Uterus (tissue), 4 donors: ENCODE results near the gene TICRR. TPM values are rescaled to one million over a fixed set of nuclear protein-coding genes. Genes with fewer than 3 reads are reported as not detected.

Experiments
- DNase-seq, 2 donors: peaks; one replicate each; pipeline ENCODE4 v3.0.0-alpha.2; 2019 to 2020
- H3K27ac ChIP-seq, 2 donors: fragments of 200-600 bp; sonication (generic); 1 replicate in 1 of 2; 2 replicates in 1 of 2; pipeline ENCODE4 v1.5.1; 2016 to 2018
- H3K27me3 ChIP-seq, 2 donors: fragments of 200-600 bp; sonication (generic); one replicate each; pipeline ENCODE4 v1.5.1; 2018 to 2019; ENCODE audit warnings: control low read depth in 1 of 2
- H3K36me3 ChIP-seq, 2 donors: fragments of 200-600 bp; sonication (generic); one replicate each; pipeline ENCODE4 v1.5.1; 2019; ENCODE audit warnings: control low read depth in 1 of 2
- H3K4me1 ChIP-seq, 2 donors: fragments of 200-600 bp; sonication (generic); one replicate each; pipeline ENCODE4 v1.5.1; 2018 to 2019; ENCODE audit warnings: control low read depth in 1 of 2
- H3K4me3 ChIP-seq, 2 donors: fragments of 200-600 bp; sonication (generic); 1 replicate in 1 of 2; 2 replicates in 1 of 2; pipeline ENCODE4 v1.5.1; 2018 to 2019; ENCODE audit warnings: mild to moderate bottlenecking in 1 of 2
- H3K9me3 ChIP-seq, 2 donors: fragments of 200-600 bp; sonication (generic); one replicate each; pipeline ENCODE4 v1.5.1; 2019; ENCODE audit warnings: control low read depth in 1 of 2
- POLR2A ChIP-seq, 2 donors: fragments of 450-650 bp; IDR thresholded peaks; one replicate each; pipeline ENCODE4 v1.6.1; 2016; ENCODE audit warnings: antibody characterized with exemption in 2 of 2, mild to moderate bottlenecking in 1 of 2, moderate library complexity in 1 of 2
- intact Hi-C: fragments of 100-400 bp; cut with DNase I; formaldehyde crosslinking; loops from one replicate; pipeline ENCODE4 v1.15.1; 2023; ENCODE audit warnings: low total_unique reads
- total RNA-seq, 4 donors: library from RNA; depleted of rRNA in 3 of 4; stranded (reverse); fragments of >200 nt in 3 of 4; gene quantifications; one replicate each; pipeline versions ENCODE4 v1.1.0 to v1.2.4, GENCODE V29; 2014 to 2023
- TF ChIP-seq, protein P1 (sequence below), 4 experiments: fragments of 200-600 bp in 2 of 4; fragments of 450-650 bp in 2 of 4; sonication (generic) in 2 of 4; IDR thresholded peaks; one replicate each; pipeline ENCODE4 v1.5.1; 2016 to 2019; ENCODE audit warnings: antibody characterized with exemption in 4 of 4, mild to moderate bottlenecking in 2 of 4, moderate library complexity in 1 of 4
- donor health status: DM: yes; HTN: yes; CAD: no.

Gene TICRR
- total RNA-seq, 4 donors from 2014 or later = under 0.01 to 3.7 TPM; not detected in 2

DNA sequence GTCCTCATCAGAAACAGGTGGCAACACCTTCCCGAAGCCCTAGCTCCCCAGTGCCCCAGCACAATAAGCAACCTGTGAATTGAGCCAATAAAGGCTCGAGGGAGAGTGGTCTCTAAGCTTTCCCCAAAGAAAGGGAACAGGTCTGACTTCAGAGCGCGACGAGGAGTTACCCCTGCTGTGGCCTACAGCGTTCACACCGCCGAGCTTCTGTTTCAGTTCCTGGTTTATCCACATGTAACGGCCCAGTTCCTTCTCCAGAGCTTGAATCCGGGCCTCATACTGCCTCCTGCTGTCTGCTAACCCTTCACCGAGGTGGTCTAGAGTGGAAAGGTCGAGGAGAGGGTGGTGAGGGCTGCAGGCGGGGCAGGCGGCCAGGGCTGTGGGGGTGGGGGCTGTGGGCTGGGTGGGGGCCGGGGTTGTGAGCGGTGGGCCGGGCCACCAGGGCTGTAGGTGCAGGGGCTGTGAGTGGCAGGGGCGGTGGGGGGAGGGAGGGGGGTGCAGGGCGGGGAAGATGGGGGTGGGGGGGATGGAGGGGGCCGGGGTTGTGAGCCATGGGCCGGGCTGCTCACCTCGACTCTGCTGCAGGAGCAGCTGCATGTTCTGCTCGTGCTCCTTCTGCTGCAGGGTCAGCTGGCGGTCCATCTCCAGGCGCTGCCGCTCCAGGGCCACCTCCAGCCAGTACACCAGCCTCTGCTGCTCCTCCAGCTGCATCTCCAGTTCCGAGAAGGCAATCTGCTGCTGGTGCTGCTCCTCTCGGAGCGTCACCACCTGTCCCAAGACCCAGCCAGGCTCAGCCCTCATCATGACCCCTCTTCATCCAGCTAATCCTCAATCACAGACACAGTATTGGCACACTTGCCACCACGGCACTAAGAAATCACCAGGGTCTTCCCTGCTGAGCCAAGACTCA is 53.8 kb downstream of the TICRR start:
- intact Hi-C loops = no loop called here
- TF ChIP-seq, protein P1, sequence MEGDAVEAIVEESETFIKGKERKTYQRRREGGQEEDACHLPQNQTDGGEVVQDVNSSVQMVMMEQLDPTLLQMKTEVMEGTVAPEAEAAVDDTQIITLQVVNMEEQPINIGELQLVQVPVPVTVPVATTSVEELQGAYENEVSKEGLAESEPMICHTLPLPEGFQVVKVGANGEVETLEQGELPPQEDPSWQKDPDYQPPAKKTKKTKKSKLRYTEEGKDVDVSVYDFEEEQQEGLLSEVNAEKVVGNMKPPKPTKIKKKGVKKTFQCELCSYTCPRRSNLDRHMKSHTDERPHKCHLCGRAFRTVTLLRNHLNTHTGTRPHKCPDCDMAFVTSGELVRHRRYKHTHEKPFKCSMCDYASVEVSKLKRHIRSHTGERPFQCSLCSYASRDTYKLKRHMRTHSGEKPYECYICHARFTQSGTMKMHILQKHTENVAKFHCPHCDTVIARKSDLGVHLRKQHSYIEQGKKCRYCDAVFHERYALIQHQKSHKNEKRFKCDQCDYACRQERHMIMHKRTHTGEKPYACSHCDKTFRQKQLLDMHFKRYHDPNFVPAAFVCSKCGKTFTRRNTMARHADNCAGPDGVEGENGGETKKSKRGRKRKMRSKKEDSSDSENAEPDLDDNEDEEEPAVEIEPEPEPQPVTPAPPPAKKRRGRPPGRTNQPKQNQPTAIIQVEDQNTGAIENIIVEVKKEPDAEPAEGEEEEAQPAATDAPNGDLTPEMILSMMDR (IDR thresholded peaks at IDR 0.05) = no peak
- TF ChIP-seq POLR2A (IDR thresholded peaks at IDR 0.05) = no peak
- H3K36me3 ChIP-seq = no peaks in the 10 kb centered on the region
- H3K9me3 ChIP-seq = no peaks in the 10 kb centered on the region
- H3K4me3 ChIP-seq = no peak overlapping the region
- no peak overlapping the region for H3K27ac ChIP-seq
- H3K27me3 ChIP-seq = no peaks in the 10 kb centered on the region
- no peaks in the 10 kb centered on the region for H3K4me1 ChIP-seq
- DNase-seq = no peak

DNA sequence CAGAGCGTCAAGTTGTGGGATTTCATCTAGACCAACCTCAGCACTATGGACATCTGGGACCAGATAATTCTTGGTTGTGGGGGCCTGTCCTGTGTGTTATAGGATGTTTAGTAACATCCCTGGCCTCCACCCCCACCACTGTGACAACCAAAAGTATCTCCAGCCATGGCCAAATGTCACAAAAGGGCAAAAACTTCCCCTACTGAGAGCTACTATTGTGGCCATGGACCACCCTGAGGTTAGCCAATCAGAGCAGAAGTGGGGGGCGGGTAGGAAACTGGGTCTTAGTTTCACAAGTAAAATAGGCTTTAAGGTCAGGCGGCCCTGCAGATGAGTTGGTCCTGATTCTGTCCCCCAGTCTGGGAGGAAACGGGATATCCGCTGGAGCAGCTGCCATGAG is 54.6 kb downstream of the TICRR start:
- H3K4me3 ChIP-seq = no peak overlapping the region
- no peak for DNase-seq
- H3K9me3 ChIP-seq = no peaks in the 10 kb centered on the region
- no peaks in the 10 kb centered on the region for H3K4me1 ChIP-seq
- no peaks in the 10 kb centered on the region for H3K36me3 ChIP-seq
- no peaks in the 10 kb centered on the region for H3K27me3 ChIP-seq
- intact Hi-C loops = no loop called here
- H3K27ac ChIP-seq = no peak overlapping the region
- no peak for TF ChIP-seq POLR2A (IDR thresholded peaks at IDR 0.05)
- TF ChIP-seq, protein P1 (IDR thresholded peaks at IDR 0.05) = no peak

DNA sequence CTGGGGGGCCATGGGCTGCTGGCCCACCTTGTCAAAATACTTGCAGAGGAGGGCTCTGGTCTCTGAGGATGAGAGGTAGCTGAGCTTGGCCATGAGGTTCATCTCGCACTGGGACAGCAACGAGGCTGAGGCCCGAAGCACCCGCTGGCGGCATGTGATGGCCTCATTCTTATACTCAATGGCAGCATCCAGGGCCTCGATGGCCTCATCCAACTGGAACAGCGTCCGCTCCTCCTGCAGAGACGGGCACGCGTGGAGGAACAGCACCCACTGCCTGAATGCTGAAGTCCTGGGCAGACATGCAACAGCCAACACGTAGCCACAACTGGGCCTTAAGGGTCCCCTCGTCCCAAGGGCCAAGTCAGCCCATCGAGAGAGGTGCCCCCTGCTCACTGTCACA is 55.0 kb downstream of the TICRR start:
- Histone ChIP-seq H3K9me3 (no peaks in the 10 kb centered on the region), H3K4me3 (no peak overlapping the region), H3K36me3 (no peaks in the 10 kb centered on the region), H3K27me3 (no peaks in the 10 kb centered on the region), H3K4me1 (no peaks in the 10 kb centered on the region), H3K27ac (no peak overlapping the region)
- no peak for DNase-seq
- no peak for TF ChIP-seq POLR2A (IDR thresholded peaks at IDR 0.05)
- TF ChIP-seq, protein P1 (IDR thresholded peaks at IDR 0.05) = no peak
- intact Hi-C loops = no loop called here

DNA sequence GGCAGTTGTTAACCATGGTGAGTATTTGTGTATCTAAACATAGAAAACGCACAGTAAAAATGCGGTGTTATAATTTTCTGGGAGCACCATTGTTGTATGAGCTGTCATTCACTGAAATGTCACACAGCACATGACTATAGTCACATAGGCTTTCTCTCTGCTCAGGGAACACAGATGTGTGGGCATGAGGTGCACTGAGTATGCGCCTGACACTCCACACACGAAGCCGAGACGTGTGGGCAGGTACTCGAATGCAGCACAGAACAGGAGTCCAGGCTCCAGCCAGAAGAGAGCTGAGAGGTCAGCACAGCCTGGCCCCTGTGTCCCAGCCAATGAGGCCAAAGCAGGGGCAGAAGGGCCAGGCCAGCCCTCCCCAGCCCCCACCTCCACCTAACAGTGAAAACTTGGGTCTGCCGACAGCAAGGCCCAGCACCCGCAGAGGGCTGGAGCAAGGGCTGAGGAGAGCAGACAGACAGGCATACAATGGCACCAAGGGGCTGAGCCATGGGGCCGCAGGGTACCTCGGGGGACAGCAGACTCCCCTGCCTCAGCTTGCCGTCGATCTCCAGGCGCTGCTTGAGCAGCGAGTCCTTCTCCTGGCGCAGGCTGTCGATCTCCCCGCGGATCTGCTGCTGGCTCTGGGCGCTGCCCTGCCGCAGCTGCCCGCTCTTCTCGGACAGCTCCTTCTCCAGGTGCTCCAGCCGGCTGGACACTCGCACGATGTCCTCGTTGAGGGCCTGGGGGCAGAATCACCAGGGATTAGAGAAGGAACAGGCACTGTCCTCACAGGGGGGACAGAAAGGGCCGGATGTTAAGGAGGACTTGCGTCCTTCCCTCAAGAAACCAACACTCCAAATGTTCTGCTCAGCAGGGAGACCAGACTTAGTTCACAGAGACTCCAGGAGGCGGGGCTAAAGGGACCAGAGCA is 56.0 kb downstream of the TICRR start:
- H3K4me3 ChIP-seq = no peak overlapping the region
- no peaks in the 10 kb centered on the region for H3K36me3 ChIP-seq
- H3K4me1 ChIP-seq = no peaks in the 10 kb centered on the region
- no peak for TF ChIP-seq POLR2A (IDR thresholded peaks at IDR 0.05)
- TF ChIP-seq, protein P1 (IDR thresholded peaks at IDR 0.05) = no peak
- H3K27me3 ChIP-seq = no peaks in the 10 kb centered on the region
- no peak overlapping the region for H3K27ac ChIP-seq
- intact Hi-C loops = no loop called here
- no peak for DNase-seq
- H3K9me3 ChIP-seq = no peaks in the 10 kb centered on the region

DNA sequence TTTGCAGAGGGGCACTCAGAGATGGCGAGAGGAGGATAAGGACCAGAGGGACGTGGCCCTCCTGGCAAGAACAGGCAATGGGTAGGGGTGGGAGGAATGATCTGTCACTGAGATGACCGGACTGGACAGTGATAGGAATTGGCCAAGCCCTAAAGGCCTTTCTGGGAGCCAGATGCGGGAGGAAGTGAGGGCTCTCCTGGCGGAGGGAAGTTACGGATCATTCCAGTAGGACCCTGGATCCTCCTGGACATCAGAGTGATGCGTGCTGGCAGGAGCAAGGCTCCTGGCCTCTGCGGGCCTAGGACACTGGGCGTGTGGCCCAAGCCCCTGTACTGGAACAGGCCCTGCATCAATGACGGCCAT is 56.6 kb downstream of the TICRR start:
- no peaks in the 10 kb centered on the region for H3K36me3 ChIP-seq
- no peak for DNase-seq
- no peak for TF ChIP-seq POLR2A (IDR thresholded peaks at IDR 0.05)
- TF ChIP-seq, protein P1 (IDR thresholded peaks at IDR 0.05) = no peak
- H3K4me1 ChIP-seq = no peaks in the 10 kb centered on the region
- no peak overlapping the region for H3K27ac ChIP-seq
- intact Hi-C loops = no loop called here
- H3K27me3 ChIP-seq = no peaks in the 10 kb centered on the region
- no peak overlapping the region for H3K4me3 ChIP-seq
- no peaks in the 10 kb centered on the region for H3K9me3 ChIP-seq
